HG02798 (cell line): ENCODE measurements around the gene CTCFL.

Source experiments
- ATAC-seq: cut with Tn5 transposase; IDR thresholded peaks from one replicate; pipeline ENCODE4 v1.9.1; 2021; ENCODE audit warnings: mild to moderate bottlenecking; ENCODE audit not compliant: unreplicated experiment, poor library complexity

The CTCFL gene, protein sequence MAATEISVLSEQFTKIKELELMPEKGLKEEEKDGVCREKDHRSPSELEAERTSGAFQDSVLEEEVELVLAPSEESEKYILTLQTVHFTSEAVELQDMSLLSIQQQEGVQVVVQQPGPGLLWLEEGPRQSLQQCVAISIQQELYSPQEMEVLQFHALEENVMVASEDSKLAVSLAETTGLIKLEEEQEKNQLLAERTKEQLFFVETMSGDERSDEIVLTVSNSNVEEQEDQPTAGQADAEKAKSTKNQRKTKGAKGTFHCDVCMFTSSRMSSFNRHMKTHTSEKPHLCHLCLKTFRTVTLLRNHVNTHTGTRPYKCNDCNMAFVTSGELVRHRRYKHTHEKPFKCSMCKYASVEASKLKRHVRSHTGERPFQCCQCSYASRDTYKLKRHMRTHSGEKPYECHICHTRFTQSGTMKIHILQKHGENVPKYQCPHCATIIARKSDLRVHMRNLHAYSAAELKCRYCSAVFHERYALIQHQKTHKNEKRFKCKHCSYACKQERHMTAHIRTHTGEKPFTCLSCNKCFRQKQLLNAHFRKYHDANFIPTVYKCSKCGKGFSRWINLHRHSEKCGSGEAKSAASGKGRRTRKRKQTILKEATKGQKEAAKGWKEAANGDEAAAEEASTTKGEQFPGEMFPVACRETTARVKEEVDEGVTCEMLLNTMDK

DNA sequence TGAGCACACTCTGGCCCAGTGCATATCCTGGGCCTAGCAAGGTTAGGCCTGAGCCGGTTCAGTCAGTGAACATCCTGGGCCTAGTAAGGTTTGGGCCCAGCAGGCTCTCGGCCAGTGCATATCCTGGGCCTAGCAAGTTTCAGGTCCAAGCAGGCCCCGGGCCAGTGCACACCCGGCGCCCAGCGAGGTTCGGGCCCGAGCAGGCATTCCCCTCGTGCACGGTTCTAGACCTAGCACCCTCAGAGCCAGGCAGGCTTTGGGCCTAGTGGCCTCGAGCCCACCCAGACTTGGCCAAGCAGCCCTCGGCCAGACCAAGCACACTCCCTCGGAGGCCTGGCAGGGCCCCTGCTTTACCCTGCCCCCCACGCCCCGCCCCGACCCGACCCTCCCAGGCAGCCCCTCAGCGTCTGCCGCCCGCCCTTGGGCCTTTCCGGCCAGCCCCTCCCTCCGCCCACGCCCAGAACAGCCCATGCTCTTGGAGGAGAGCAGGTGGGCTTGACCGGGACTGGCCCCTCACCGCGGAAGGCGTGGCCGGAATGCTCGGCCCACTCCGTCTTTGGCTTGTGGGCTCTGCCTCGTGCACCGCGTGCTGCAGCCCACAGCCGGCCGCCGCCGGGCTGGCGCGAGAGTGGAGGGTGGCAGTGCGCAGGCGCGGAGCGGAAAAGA is at the start of gene CTCFL:
Gene CTCFL, minus strand, starts transcription at position 630 of the 666 bp plus-strand sequence. CDS start 935 bp downstream, outside the sequence.
- no peak for ATAC-seq

DNA sequence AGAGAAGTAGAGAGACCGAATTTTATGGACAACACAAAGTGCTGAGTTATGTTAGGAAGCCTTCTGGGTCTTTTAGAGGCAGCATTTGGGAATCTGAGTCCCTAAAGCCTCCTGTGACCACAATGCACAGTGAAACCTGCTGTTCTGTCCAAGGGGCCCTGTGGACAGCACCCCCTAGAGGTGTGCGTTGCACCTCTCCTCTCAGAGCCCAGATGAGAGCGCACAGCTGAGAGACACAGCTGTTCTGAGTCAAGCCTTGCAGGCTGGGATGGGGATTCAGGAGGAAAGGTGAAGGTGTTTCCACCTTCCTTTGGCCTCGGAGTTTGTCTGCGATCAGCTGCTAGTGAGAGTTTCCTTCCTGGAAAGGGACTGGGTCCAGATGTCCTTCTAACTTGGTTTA is 49.0 kb upstream of the CTCFL start:
- no peak for ATAC-seq

DNA sequence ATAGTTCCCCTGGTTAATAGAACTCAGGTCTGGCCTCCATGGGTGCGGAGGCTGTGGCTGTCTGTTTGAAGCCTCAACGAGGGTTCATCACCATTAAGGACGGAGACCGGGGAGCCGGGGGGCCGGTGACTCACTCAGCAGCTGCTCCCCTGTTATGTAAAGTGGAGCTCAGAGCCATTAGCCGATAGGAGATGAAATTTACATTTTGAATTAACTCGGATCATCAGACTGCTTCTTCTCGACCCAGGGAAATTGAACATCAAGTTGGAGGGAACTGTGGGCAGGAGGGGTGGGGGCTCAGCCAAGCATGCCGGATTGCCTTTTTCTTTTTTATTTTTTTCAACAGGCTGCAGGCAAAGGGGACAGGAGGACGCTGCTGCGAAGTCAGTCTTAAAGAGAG is 48.3 kb upstream of the CTCFL start:
- no peak for ATAC-seq

DNA sequence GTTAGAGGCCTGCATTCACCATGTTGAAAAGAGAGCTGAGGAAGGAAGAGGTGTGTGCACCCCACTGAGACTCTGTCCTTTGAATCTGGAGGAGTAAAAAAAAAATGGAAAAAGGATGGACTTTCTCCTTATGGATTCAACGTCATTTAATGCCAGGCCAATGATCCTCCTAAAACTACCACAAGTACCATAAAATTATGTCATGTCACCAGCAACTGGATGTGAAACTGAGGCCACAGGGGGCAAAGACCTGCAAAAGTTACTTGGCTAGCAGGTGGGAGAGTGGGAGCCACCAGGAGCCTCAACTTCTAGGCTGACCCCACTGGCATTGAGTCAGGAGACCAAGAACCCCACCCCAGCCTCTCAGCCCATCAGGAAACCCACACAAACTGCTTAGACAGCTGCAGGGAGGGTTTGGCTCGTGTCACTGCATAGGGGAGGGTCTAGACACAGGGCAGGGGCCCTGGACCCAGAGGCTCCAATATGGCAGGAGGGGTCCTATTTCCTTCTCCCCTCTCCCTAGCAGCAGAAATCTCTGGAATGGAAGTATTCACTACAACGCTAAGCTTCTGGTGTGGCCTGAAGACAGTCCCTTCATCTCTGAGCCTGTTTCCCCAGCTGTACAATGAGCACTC is 47.0 kb upstream of the CTCFL start:
- no peak for ATAC-seq

DNA sequence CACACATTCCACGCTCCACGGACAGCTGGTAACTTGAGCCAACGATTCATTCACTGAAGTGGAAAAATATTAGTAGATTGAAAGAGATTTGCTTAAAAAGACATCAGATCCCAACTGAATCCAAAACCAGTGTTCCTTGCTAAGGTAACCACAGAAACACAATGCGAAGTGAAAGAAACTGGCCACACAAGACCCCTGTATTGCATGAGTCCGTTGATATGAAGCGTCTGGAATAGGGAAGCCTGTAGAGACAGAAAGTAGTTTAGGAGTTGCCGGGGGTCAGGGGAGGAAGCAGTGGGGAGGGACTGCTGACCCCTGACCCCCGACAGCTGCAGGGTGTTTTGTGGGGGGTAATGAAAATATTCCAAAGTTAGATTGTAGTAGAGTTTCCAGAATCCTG is 46.0 kb upstream of the CTCFL start:
- no peak for ATAC-seq

DNA sequence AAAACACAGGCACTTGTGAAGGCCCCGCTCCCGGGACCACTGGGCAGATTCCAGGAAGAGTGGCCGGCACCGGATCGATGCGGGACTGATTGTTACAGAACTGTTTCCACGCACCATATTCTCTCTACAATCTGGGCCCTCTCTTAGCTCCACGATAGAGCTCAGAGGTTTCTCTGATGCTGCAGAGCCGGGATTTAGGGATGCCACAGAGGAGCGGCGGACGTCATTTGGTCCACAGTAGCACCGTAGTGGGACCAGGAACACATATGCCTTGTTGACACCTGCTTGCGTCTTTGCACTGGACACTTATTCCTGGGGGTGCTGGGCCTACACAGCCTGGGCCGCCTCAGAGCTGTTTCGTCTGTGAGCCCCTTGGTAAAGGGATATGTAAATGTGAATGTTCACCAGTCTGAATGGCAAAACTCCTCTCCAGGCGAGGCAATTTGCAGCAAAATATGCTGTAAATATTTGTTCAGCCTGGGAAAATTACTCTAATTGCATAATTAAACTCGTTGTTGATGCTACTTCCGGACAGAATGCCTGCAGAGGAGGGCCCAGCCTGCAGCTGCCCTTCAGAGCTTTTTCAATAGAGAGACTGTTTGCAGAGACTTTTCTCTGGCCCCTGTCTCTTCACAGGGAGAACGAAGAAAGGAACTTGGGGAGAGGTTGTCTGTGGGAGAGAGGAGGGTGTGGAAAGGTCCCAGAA is 45.4 kb upstream of the CTCFL start:
- ATAC-seq: no peak

DNA sequence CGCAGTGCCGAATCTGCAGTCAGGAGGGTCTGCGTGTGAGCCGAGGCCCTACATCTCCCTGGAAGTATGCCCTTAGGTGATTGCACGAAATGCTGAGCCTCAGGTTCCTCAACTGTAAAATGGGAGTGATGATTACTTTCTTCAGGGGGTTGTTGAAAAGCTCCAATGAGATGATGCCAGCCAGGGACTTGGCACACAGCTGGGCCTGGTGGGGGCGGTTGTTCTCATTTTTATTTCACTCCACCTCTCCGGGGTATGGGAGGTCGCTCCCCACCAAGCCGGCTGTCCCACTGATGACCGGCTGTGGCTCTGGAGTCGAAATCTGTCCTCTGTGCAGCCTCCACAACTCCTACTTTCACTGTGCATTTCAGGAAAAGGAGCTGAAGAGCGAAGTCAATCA is 44.0 kb upstream of the CTCFL start:
- ATAC-seq: no peak

DNA sequence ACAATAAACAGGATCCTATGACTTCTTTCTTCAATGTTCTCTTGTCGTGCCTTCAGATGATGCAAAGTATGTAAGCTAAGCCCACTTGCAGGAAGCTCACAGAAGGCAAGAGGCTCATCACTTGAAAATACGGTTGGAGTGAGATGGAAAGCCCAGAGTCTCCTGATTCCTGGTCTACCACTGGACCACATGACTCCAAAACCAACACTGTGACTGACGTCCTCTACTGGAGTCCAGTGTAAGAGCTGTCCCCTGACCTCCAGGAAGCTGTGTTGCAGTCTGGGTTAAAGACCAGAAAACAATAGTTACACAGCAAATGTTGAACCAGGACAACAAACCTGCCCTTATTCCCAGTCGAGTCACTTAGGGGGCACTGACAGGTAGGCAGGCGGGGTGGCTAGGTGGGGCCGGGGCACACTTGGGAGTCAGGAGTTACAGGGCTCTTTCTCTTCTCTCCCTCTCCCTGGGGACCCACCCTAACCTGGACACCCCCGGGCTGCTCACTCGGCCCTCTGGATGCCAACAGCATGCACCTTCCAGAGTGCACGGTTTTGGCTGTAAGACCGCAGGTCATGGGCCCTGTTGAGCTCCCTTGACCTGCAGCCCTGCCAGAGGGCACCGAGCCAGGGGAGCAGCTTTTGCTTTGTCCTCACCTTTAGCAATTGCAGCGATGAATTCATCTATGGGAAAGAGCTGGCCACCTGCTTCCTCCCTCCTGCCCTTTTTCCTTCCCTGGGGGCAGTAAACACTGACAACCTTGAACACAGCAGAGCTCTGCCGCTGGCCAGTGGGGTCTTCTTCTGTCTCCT is 43.4 kb upstream of the CTCFL start:
- ATAC-seq: no peak

DNA sequence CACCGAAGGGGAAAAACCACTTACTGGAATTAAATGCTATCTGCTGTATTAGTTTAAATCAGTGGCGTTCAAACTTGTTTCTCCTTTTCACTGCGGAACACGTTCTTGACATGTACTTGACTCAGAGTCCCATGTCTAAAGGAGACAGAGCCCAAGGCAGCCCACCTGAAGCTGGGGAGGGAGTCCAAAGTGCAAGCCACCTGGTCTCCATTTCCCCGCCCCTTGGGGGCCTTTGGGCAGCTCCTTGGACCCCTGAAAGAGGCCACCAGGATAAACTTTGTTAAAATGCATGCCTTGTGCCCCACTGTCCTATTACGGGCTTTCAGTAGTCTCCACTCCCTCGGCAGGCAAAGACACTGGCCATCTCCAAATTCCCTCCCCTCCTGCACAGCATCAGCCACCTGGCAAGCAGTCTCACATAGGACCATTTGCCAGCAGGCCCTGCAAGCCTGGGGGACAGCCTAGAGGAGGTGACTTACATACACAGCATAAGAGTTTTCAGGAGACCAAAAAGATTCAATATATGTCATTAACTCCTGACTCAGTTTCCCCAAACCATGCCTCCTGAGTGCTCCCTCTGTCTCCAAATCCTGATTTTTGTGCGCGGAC is 42.6 kb upstream of the CTCFL start:
- no peak for ATAC-seq

DNA sequence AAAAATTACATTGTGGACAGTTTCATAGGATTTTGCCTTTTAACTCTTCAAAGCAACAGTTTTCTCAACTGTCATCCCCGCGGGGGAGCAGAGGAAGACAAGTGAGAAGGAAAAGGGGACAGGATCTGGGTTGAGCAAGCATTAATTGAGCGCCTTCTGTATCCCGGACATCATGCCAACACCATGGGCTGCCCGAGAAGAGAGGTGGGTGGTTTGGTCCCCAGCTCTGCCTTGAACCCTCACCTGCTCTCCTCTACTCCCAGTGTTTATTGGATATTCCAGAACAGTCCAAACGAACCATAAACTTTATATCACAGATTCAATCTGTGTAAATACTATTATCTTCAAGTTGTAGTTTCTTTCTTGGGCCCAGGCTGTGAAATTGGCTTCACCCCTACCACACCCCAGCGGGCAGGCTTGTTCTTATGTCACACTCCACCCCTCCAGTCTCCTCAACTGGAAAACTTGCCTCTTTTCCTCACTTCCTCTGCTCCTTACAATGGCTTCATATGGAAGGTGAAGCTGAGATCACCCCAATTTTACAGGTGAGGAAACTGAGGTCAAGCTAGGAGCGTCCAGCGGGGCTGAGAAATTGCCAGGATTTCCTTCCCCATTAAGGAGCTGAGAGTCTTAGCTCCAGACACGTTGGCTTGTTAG is 42.0 kb upstream of the CTCFL start:
- no peak for ATAC-seq

DNA sequence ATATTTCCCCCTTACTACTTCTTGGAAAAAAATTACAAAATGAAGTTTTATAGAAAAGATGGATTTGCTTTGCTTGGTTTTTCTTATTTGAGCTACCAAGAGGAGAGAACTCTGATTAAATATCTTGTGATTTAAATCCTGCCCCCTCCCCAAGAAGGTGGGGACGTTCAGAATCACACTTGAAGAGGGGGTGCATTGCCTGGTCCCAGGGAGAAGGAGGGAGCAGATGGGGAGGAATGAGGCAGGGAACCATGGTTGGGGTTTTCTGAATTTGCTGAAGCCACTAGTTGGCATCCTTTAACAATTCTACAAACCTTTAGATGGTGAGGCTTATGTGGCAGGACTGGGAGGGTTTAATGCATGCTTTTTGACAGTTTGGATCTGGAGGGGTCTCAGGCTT is 41.5 kb upstream of the CTCFL start:
- no peak for ATAC-seq

DNA sequence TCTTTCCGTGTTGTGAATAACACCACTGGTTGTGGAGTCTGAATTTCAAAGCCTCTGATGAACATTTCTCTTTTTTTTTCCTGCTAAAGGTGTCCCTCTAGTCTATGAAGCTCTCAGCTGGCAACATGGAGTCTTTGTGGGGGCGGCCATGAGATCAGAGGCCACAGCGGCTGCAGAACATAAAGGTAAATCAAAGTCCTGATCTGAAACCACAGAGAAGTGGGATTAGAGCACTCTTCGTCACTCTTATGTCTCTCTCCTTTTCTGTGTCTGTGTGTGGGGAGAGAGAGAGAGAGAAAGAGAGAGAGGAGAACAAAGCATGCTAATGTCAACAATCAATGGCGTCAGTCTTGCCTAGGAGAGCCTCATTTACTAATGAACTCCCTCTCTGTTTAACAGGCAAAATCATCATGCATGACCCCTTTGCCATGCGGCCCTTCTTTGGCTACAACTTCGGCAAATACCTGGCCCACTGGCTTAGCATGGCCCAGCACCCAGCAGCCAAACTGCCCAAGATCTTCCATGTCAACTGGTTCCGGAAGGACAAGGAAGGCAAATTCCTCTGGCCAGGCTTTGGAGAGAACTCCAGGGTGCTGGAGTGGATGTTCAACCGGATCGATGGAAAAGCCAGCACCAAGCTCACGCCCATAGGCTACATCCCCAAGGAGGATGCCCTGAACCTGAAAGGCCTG is 40.2 kb upstream of the CTCFL start:
- ATAC-seq: no peak

DNA sequence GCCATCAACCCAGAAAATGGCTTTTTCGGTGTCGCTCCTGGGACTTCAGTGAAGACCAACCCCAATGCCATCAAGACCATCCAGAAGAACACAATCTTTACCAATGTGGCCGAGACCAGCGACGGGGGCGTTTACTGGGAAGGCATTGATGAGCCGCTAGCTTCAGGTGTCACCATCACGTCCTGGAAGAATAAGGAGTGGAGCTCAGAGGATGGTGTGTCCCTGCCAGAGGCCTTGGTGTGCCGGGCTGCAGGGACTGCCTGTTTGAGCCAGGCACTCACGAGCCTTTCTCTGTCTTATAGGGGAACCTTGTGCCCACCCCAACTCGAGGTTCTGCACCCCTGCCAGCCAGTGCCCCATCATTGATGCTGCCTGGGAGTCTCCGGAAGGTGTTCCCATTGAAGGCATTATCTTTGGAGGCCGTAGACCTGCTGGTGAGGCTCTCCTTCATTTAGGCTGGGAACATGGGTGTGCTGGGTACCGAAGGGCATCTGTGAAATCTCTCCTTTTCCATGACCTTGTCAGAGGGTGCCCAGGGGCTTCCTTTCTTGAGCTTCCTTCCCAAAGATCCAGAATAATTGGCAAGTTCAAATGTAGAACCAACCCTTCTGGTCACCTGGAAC is 39.4 kb upstream of the CTCFL start:
- ATAC-seq: no peak

DNA sequence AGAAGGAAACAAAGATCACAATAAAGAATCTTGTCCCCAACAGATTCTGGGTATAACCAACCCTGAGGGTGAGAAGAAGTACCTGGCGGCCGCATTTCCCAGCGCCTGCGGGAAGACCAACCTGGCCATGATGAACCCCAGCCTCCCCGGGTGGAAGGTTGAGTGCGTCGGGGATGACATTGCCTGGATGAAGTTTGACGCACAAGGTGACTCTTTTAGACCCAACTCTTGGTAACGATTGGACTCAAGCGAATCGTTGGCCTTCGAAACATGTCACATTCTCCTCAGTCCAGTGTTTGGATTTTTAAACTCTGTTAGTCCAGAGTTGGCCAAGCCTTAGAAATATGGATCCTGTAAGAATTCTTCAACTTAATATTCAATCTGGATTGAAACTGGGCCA is 38.6 kb upstream of the CTCFL start:
- no peak for ATAC-seq

DNA sequence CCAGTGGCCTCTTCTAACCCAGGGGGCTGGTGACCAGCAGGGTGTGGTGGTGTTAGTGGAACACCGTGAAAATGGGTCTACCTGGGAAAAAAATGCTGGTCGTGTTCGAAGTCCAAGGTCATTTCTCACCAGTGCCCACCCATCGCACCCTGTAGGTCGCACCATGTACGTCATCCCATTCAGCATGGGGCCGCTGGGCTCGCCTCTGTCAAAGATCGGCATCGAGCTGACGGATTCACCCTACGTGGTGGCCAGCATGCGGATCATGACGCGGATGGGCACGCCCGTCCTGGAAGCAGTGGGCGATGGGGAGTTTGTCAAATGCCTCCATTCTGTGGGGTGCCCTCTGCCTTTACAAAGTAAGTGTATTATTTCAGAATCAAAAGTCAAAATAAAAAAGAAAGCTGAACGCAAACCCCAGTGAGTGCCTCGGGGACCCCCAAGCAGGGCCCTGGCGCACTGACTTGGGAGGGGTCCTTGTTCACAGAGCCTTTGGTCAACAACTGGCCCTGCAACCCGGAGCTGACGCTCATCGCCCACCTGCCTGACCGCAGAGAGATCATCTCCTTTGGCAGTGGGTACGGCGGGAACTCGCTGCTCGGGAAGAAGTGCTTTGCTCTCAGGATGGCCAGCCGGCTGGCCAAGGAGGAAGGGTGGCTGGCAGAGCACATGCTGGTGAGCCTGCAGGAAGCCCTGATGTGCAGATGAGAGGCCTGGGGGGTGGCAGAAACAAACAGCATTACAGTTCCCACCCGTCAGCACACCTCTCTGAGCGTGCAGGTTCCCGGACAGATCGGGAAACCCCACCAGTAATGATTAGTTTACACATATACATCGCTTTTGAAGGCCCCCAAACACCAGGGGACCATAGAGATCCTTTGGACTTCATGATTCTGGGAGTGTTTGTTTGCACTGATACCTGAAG is 37.9 kb upstream of the CTCFL start:
- no peak for ATAC-seq
